Mucosa of stomach (tissue), 1 donor: ENCODE measurements around the gene SUB1.

ENCODE experiments used
- H3K27me3 ChIP-seq: one replicate; pipeline ENCODE4 v1.7.0; 2013; ENCODE audit warnings: mild to moderate bottlenecking, low read length; ENCODE audit not compliant: control insufficient read depth, insufficient read depth
- H3K36me3 ChIP-seq: one replicate; pipeline ENCODE4 v1.7.0; 2013; ENCODE audit warnings: low read length; ENCODE audit not compliant: control insufficient read depth, insufficient read depth
- H3K4me1 ChIP-seq: one replicate; pipeline ENCODE4 v1.7.0; 2013; ENCODE audit warnings: mild to moderate bottlenecking, low read length; ENCODE audit not compliant: control insufficient read depth, insufficient read depth
- H3K4me3 ChIP-seq: one replicate; pipeline ENCODE4 v1.7.0; 2013; ENCODE audit warnings: low read length
- H3K9ac ChIP-seq: one replicate; pipeline ENCODE4 v1.7.0; 2013; ENCODE audit warnings: mild to moderate bottlenecking, low read length, moderate library complexity
- H3K9me3 ChIP-seq: one replicate; pipeline ENCODE4 v1.7.0; 2013; ENCODE audit warnings: mild to moderate bottlenecking, low read length, moderate library complexity; ENCODE audit not compliant: control insufficient read depth
- donor health status: Pancreatic carcinoma.

Gene SUB1

GRCh38 chr5:32589942-32590869 is 4.8 kb downstream of the SUB1 start:
- Histone ChIP-seq H3K4me1 (peaks cover 5% of the 10 kb centered on the region), H3K4me3 (no peak overlapping the region), H3K9ac (no peak overlapping the region), H3K9me3 (no peaks in the 10 kb centered on the region), H3K36me3 (no peaks in the 10 kb centered on the region), H3K27me3 (no peaks in the 10 kb centered on the region)

DNA sequence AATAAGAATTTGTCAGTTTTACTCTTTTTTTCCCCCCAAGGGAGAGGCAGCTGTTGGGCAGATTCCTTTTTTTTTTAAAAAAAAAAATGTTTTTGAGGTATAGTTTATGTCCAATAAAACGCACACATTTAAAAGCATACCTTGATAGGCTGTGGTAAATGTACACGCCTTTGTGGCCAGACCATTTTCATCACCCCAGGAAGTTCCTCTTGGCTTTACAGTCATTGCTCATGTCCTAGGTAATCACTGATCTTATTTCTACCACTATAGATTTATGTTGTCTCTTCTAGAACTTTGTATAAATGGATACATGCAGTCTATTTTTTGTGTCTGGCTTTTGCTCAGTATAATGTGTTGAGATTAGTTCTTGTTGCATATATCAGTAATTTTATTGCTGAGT is 9.8 kb downstream of the SUB1 start:
- H3K4me3 ChIP-seq, result no peak overlapping the region
- no peak overlapping the region for H3K9ac ChIP-seq
- H3K36me3 ChIP-seq, result peaks cover 4% of the 10 kb centered on the region
- no peaks in the 10 kb centered on the region for H3K9me3 ChIP-seq
- no peaks in the 10 kb centered on the region for H3K27me3 ChIP-seq
- no peaks in the 10 kb centered on the region for H3K4me1 ChIP-seq

- H3K9ac ChIP-seq, result no peak overlapping the region
- H3K4me3 ChIP-seq, result no peak overlapping the region
- H3K36me3 ChIP-seq, result peaks cover 4% of the 10 kb centered on the region
- no peaks in the 10 kb centered on the region for H3K4me1 ChIP-seq
- H3K9me3 ChIP-seq, result no peaks in the 10 kb centered on the region
- H3K27me3 ChIP-seq, result no peaks in the 10 kb centered on the region
Measured at GRCh38 chr5:32597041-32597629, 11.8 kb downstream of the SUB1 start.

DNA sequence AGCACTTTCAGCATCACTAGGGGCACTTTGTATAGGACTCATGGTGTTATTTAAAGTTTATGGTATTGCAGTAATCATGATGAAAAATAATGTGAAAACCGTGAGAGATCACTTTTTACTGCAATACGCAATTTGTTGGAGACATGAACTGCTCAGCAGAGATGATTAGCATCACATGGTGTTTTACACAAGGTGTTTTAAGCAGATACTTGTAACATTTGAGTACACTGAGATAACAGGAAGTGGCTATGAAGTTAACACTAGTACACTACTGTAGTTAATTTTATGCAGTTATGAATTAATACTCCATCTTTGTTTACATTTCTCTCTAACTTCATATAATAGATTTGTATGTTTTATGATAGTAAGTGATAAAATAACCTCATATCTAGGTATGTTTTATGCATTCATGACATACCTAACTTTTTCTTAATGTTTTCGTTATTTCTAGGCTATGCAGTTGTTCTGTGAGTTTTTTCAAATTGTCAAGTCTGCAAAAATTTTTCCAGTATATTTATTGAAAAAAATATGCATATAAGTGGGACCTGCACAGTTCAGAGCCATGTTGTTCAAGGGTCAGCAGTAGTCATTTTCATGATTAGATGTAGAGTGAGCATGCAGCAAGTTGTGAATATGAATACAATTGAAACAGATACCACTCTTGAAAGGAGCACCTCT is 13.0 kb downstream of the SUB1 start:
- H3K36me3 ChIP-seq, result peaks cover 4% of the 10 kb centered on the region
- no peaks in the 10 kb centered on the region for H3K4me1 ChIP-seq
- no peak overlapping the region for H3K4me3 ChIP-seq
- no peak overlapping the region for H3K9ac ChIP-seq
- H3K9me3 ChIP-seq, result no peaks in the 10 kb centered on the region
- no peaks in the 10 kb centered on the region for H3K27me3 ChIP-seq

DNA sequence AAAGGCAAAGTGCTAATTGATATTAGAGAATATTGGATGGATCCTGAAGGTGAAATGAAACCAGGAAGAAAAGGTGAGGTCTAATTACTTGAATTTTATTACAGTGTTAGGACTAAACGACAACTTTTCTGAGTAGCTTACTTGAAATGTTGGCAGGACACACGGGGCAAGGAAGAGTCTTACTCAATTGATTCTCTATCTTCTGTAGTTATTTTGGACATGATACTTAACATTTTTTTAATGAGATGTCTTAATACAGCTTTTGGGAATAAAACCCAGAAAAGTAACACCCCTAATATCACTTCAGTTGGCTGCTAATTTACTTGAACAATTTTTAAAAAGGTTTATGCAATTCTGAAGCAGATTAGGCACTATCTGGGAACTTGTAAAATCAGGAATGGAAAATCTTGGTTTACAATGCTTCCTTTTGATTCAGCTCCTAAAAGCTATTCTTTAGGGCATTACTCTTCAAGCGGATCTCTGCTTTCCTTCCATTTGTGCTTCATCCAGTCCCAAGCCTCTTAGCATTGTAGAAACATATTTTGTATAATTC is 13.7 kb downstream of the SUB1 start:
- Histone ChIP-seq H3K4me1 (no peaks in the 10 kb centered on the region), H3K36me3 (peaks cover 4% of the 10 kb centered on the region)

DNA sequence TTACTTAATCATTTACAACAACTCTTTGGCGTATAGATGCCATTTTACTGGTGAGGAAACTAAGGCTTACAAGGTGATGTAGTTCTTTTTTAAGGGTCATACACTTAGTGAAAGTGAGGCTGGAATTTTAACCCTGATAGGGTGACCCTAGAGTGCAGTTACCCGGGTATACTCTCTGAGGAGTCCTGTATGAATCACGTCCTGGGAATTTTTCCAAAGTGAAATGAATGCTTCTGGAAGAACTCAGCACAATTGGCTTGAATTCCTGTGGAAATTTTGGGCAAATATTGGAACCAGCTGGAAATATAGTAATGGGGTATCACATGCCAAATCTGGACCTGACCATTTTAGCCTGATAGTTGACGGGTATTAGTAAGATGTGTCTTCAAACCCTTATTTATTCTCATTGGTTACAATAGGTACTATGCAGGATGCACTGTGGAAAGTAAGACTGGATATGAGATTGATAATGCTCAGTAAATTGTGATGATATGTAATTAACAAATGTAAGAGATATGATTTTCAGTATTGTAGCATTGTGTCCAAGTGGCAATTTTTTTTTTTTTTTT is 14.8 kb downstream of the SUB1 start:
- H3K9ac ChIP-seq, result no peak overlapping the region
- no peaks in the 10 kb centered on the region for H3K4me1 ChIP-seq
- no peaks in the 10 kb centered on the region for H3K9me3 ChIP-seq
- H3K27me3 ChIP-seq, result no peaks in the 10 kb centered on the region
- H3K36me3 ChIP-seq, result peaks cover 4% of the 10 kb centered on the region
- no peak overlapping the region for H3K4me3 ChIP-seq

More for the DNA sequence above, 13.7 kb downstream of the SUB1 start:
- Histone ChIP-seq H3K4me3 (no peak overlapping the region), H3K9ac (no peak overlapping the region), H3K27me3 (no peaks in the 10 kb centered on the region), H3K9me3 (no peaks in the 10 kb centered on the region)

DNA sequence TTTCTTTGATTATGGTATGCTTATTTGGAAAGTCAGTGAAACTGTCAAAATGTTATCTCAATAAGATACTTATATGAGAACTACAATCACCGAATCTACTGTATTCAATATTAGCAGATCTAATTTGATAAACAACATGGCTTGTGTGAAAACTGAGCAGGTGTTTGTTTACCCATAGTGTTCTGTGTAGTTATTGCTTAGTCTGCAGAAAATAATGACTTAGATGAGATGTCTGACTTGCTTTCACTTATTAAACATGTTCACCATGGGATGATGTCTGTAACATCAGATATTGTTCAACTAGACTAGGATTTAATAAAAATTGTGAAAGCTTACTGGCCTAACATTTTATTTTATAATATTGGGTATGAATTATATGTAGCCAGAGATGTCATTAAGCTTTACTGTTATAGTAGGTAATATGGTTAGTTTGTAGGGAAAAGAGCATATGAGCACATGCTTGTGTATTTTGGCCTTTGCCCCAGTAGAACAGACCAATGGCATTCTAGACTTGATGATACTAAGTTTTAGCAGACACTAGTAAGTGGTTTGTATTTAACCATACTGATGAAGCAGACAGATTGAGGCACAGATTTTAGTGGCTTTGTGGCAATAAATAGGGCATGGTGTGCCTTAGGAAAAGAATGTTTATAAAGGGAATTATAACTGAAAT is 16.4 kb downstream of the SUB1 start:
- H3K9me3 ChIP-seq, result no peaks in the 10 kb centered on the region
- H3K4me1 ChIP-seq, result no peaks in the 10 kb centered on the region
- H3K36me3 ChIP-seq, result no peaks in the 10 kb centered on the region
- no peak overlapping the region for H3K4me3 ChIP-seq
- H3K27me3 ChIP-seq, result no peaks in the 10 kb centered on the region
- H3K9ac ChIP-seq, result no peak overlapping the region

DNA sequence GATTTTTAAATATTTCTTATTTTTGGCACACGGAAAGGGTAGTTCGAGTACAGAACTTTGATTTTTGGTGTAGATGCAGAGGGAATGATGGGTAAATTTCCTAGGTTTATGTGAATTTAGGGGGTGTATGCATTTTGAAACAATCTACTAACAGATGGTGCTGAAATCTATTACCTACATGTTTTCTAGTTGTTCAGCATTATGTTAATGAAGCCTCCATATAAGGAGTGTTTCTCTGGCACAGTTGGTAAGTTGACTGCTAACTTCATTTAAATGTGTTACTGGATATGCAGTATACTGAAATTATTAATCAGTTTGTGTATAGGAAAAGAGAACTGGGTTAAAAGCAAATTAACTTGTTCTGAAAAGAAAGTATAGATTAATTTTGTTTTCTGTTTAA is 17.5 kb downstream of the SUB1 start:
- Histone ChIP-seq H3K9me3 (no peaks in the 10 kb centered on the region), H3K9ac (no peak overlapping the region), H3K4me3 (no peak overlapping the region), H3K4me1 (no peaks in the 10 kb centered on the region), H3K36me3 (no peaks in the 10 kb centered on the region), H3K27me3 (no peaks in the 10 kb centered on the region)

DNA sequence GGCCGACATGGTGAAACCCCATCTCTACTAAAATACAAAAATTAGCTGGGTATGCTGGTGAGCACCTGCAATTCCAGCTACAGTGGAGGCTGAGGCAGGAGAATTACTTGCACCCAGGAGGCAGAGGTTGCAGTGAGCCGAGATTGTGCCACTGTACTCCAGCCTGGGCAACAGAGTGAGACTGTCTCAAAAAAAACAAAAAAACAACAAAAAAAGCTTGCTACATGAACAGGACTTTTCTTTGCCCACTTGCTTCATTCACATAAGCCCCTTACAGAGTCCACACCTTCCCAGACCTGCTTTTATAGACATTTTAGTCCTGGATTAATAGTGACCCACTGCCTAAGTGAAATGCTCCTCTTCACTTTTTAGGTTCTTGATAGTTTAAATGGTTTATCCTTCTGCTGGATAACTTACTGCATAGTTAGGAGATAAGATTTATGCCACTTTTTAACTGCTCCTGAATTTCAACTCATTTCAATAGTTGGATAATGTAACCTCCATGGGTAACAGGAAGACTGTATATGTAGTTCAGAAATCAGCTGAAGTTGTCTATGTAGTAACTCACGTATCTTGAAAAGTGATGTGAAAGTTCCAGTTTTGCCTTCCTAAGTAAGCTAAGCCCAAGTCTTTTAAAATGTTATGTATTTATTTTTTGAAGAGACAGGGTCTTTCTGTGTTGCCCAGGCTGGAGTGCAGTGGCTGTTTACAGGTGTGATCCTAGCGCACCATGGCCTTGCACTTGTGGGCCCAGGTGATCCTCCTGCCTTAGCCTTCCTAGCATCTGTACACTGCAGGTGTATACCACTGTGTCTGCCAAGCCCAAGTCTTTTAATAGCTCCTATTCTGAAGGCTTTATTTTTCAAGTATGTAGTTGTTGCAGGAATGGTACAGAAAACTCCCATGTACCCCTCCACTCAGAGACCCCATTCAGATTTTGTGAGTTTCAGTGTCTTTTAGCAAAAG is 19.7 kb downstream of the SUB1 start:
- no peaks in the 10 kb centered on the region for H3K36me3 ChIP-seq
- H3K9ac ChIP-seq, result no peak overlapping the region
- H3K27me3 ChIP-seq, result no peaks in the 10 kb centered on the region
- no peaks in the 10 kb centered on the region for H3K9me3 ChIP-seq
- no peaks in the 10 kb centered on the region for H3K4me1 ChIP-seq
- no peak overlapping the region for H3K4me3 ChIP-seq

GRCh38 chr5:32605766-32606152 is 20.4 kb downstream of the SUB1 start:
- H3K4me3 ChIP-seq, result no peak overlapping the region
- H3K9me3 ChIP-seq, result no peaks in the 10 kb centered on the region
- H3K4me1 ChIP-seq, result no peaks in the 10 kb centered on the region
- no peaks in the 10 kb centered on the region for H3K27me3 ChIP-seq
- H3K9ac ChIP-seq, result no peak overlapping the region
- no peaks in the 10 kb centered on the region for H3K36me3 ChIP-seq
